Testis (tissue), 3 donors: Measurements from ENCODE around the gene DIP2B. TPM values are rescaled to one million over a fixed set of nuclear protein-coding genes. Genes with fewer than 3 reads are reported as not detected.

Experiments
- DNase-seq: peaks from one replicate; pipeline ENCODE4 v3.0.0-alpha.2; 2019
- H3K27ac ChIP-seq, 2 donors: fragments of 200-600 bp; sonication (generic); one replicate each; pipeline ENCODE4 v1.5.1; 2019
- H3K27me3 ChIP-seq: fragments of 200-600 bp; sonication (generic); one replicate; pipeline ENCODE4 v1.5.1; 2019
- H3K36me3 ChIP-seq: fragments of 200-600 bp; sonication (generic); one replicate; pipeline ENCODE4 v1.5.1; 2017; ENCODE audit warnings: low read depth; ENCODE audit errors: missing control alignments
- H3K4me1 ChIP-seq: fragments of 200-600 bp; sonication (generic); one replicate; pipeline ENCODE4 v1.5.1; 2019
- H3K4me3 ChIP-seq, 2 donors: fragments of 200-600 bp; sonication (generic); one replicate each; pipeline ENCODE4 v1.5.1; 2017 to 2019
- H3K9me3 ChIP-seq: fragments of 200-600 bp; sonication (generic); one replicate; pipeline ENCODE4 v1.5.1; 2017
- CTCF ChIP-seq, 3 experiments: fragments of 450-650 bp in 2 of 3; fragments of 200-600 bp in 1 of 3; sonication (generic) in 1 of 3; IDR thresholded peaks; one replicate each; pipeline ENCODE4 v1.5.1; 2016 to 2019; ENCODE audit warnings: antibody characterized with exemption in 3 of 3, mild to moderate bottlenecking in 2 of 3, moderate library complexity in 1 of 3
- POLR2A ChIP-seq: fragments of 450-650 bp; IDR thresholded peaks from one replicate; pipeline ENCODE4 v1.6.1; 2017; ENCODE audit warnings: antibody characterized with exemption, mild to moderate bottlenecking, moderate library complexity
- WGBS, 2 donors: methylation state at CpG; one replicate each; pipeline ENCODE4 v1.1.5; 2018; 5-methylcytosine and 5-hydroxymethylcytosine counted together
- intact Hi-C: fragments of 100-400 bp; cut with DNase I; formaldehyde crosslinking; loops from one replicate; pipeline ENCODE4 v1.15.1; 2023; ENCODE audit warnings: low total_unique reads
- polyA plus RNA-seq: library from polyadenylated mRNA; stranded (reverse); fragments of 350-450 nt; fragmentation: Illumina TruSeq; extraction: RNeasy Lipid Tissue Mini Kit (QIAGEN cat#74804); gene quantifications from one replicate; pipeline ENCODE4 v1.2.3, GENCODE V29; 2014; ENCODE audit warnings: low read depth, low replicate concordance; ENCODE audit not compliant: insufficient read depth
- total RNA-seq, 2 donors: library from RNA; depleted of rRNA; stranded (reverse); fragments of >200 nt; gene quantifications; one replicate each; pipeline ENCODE4 v1.2.3, GENCODE V29; 2016

The DIP2B gene
- total and polyA plus RNA-seq, 3 donors from 2014 or later, result 19.1 to 57.1 (median 43.5) TPM

DNA sequence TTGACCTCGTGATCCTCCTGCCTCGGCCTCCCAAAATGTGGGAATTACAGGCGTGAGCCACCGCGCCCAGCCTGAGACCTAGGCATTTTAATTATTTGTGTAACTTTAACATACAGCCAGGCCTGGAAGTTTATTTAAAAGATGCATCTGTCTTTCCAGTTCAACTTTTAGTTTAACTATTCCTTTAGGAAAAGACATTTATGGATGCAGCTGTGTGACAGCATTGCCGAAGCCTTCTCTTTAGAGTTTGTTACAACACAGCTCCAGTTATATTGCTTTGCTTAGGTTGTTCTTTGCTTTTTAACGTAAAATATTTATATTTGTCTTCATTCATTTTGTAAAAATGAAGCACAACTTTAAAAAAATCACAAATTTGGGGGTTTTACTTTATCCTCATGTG lies 67.0 kb downstream of the DIP2B start:
- intact Hi-C loops, result no loop called here
- Histone ChIP-seq H3K27ac (no peak overlapping the region), H3K27me3 (no peaks in the 10 kb centered on the region), H3K4me1 (peaks cover 67% of the 10 kb centered on the region), H3K9me3 (no peaks in the 10 kb centered on the region), H3K4me3 (no peak overlapping the region), H3K36me3 (no peaks in the 10 kb centered on the region)
- no peak for DNase-seq
- WGBS, 2 donors, result 85 to 92% methylated on average over 7 of the region's 7 CpGs
- TF ChIP-seq CTCF (IDR thresholded peaks at IDR 0.05) (no peak), POLR2A (no peak)

DNA sequence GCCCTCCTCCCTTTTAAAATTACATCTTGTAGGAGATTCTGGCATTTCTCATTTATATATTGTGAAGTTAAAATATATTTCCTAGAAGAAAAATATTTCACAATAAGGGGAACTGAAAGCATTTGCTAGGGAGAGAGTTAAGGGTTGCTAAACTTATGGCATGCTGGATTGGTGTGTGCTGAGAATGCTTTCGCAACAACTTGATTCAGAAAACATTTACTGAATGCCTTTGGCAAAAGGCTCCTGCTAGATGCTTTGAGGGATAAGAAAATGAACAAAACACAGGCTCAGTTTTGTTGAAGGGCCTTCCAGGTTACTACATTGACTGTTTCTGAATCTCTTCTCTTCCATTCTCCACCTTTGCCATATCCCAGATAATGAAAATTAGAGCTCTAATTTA lies 67.5 kb downstream of the DIP2B start:
- Histone ChIP-seq H3K9me3 (no peaks in the 10 kb centered on the region), H3K4me3 (no peak overlapping the region), H3K36me3 (no peaks in the 10 kb centered on the region), H3K27me3 (no peaks in the 10 kb centered on the region), H3K27ac (peak overlapping the region in 1 of 2 donors; percentile 2), H3K4me1 (peaks cover 67% of the 10 kb centered on the region)
- TF ChIP-seq POLR2A (no peak), CTCF (IDR thresholded peaks at IDR 0.05) (no peak)
- no peak for DNase-seq
- 58 to 67% methylated on average over 1 of the region's 1 CpG for WGBS, 2 donors
- intact Hi-C loops, result no loop called here

DNA sequence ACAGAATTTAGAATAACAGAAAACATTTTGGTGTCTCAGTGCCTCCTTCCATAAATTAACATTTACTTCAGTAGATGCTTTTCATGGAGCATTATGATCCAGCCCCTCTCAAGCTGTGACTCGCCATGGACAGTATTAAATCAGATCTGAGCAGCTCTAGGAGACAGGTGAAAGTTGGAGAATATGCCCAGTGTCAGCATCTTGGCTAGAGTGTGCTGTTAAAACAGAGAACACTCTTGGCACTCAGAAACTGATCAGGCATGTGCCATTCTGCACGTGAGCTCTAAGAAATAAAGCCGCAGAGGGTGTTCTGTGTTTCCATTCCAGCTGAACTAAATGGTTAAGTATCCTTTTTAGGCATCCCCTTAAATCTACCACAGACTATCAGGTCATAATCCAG lies 68.0 kb downstream of the DIP2B start:
- DNase-seq, result no peak
- Histone ChIP-seq H3K4me1 (peaks cover 66% of the 10 kb centered on the region), H3K36me3 (no peaks in the 10 kb centered on the region), H3K9me3 (no peaks in the 10 kb centered on the region), H3K27ac (peak overlapping the region in 1 of 2 donors; percentile 2), H3K4me3 (no peak overlapping the region), H3K27me3 (no peaks in the 10 kb centered on the region)
- intact Hi-C loops, result no loop called here
- TF ChIP-seq CTCF (IDR thresholded peaks at IDR 0.05), result no peak
- TF ChIP-seq POLR2A, result no peak
- WGBS, 2 donors, result 52 to 78% methylated on average over 3 of the region's 3 CpGs

- Histone ChIP-seq H3K9me3 (no peaks in the 10 kb centered on the region), H3K4me3 (no peak overlapping the region), H3K4me1 (peaks cover 64% of the 10 kb centered on the region), H3K27ac (peak overlapping the region in 1 of 2 donors; percentile 2), H3K36me3 (no peaks in the 10 kb centered on the region), H3K27me3 (no peaks in the 10 kb centered on the region)
- intact Hi-C loops, result no loop called here
- WGBS, 2 donors, result 91 to 96% methylated on average over 2 of the region's 2 CpGs
- TF ChIP-seq CTCF (IDR thresholded peaks at IDR 0.05) (no peak), POLR2A (no peak)
- DNase-seq, result no peak
Measured at GRCh38 chr12:50573271-50573670, 68.5 kb downstream of the DIP2B start.

DNA sequence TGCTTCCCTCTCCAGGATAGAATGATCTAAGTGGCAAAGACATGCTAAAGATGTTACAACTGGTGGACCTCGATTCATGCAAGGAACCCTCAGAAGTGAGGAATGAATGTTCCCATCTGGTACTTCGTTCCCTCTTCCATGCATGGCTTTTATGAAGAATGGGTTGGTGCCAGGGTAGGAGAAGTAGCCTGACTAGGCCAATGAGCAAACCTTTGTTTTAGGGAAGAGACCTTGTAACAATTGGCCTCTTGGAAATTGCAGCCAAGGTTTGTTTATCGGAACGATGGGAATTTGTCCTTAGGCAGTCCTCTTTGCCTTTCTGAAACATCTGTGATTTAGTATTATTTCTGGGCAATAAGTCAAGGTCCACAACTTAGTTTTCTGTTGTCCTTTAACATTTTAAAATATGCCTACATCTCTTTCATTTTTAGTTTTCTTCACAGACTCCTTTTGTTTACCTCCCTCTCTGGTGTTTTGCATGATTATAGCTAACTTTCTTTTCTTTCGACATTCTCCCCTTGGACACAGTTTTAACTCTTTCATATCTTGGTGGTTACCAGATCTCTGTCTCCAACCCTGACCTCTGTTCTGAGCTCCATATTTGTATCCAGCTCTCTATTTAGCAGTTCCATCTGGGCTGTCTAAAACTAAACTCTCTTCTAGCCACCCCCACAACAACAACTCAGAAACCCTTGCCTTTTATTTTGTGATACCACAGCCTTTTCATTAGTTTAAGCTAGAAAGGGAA lies 70.0 kb downstream of the DIP2B start:
- Histone ChIP-seq H3K4me3 (no peak overlapping the region), H3K27ac (peak overlapping the region; percentile 81 to 88), H3K36me3 (no peaks in the 10 kb centered on the region), H3K27me3 (no peaks in the 10 kb centered on the region), H3K9me3 (no peaks in the 10 kb centered on the region), H3K4me1 (peaks cover 57% of the 10 kb centered on the region)
- intact Hi-C loops, result no loop called here
- WGBS, 2 donors, result 24 to 46% methylated on average over 5 of the region's 5 CpGs
- peak; percentile 52 for DNase-seq
- no peak for TF ChIP-seq CTCF (IDR thresholded peaks at IDR 0.05)
- TF ChIP-seq POLR2A, result no peak
